HFFc6 (cell line): Measurements from ENCODE around the gene SSX4B. TPM values are rescaled to one million over a fixed set of nuclear protein-coding genes. Genes with fewer than 3 reads are reported as not detected.
"Not testable (repeated sequence)": the region's sequence is repeated elsewhere in the genome, so short reads cannot be mapped to it uniquely, and the experiment has no call there.

Experiments used
- DNase-seq: peaks from one replicate; pipeline ENCODE4 v3.0.0-alpha.2; 2018
- H3K27ac Mint-ChIP-seq: 2 replicates; pipeline ENCODE4 v1.8.0; 2020; ENCODE audit warnings: mild to moderate bottlenecking, mixed read lengths
- H3K27me3 Mint-ChIP-seq: 2 replicates; pipeline ENCODE4 v1.8.0; 2021; ENCODE audit warnings: mild to moderate bottlenecking, moderate library complexity, mixed read lengths; ENCODE audit not compliant: insufficient read depth
- H3K36me3 Mint-ChIP-seq: 2 replicates; pipeline ENCODE4 v1.8.0; 2021; ENCODE audit warnings: low read depth, mixed read lengths
- H3K4me1 Mint-ChIP-seq: 2 replicates; pipeline ENCODE4 v1.8.0; 2020; ENCODE audit warnings: low read depth, mixed read lengths
- H3K4me3 Mint-ChIP-seq: 2 replicates; pipeline ENCODE4 v1.8.0; 2020; ENCODE audit warnings: mild to moderate bottlenecking, moderate library complexity, mixed read lengths
- H3K9me3 Mint-ChIP-seq: 2 replicates; pipeline ENCODE4 v1.8.0; 2020; ENCODE audit warnings: mild to moderate bottlenecking, mixed read lengths
- long read RNA-seq: library from polyadenylated mRNA; unstranded; transcript quantifications from one replicate; pipeline ENCODE4 v2.0.0, GENCODE V29; 2019
- total RNA-seq, 6 experiments: library from RNA; stranded (reverse); fragmentation: NEBNext Ultra II Directional; extraction: Animal tissue kit (Norgen Biotek cat#: 25700); gene quantifications; 2 replicates in 1 of 6; 3 replicates in 5 of 6; pipeline ENCODE4 v1.2.3, GENCODE V29; 2021
- TF ChIP-seq, protein P1 (sequence below): fragments of 200-600 bp; sonication (generic); IDR thresholded peaks from 2 replicates; pipeline ENCODE4 v1.5.0; 2021; ENCODE audit warnings: antibody characterized with exemption, mild to moderate bottlenecking

Gene SSX4B, protein sequence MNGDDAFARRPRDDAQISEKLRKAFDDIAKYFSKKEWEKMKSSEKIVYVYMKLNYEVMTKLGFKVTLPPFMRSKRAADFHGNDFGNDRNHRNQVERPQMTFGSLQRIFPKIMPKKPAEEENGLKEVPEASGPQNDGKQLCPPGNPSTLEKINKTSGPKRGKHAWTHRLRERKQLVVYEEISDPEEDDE
- not detected for total RNA-seq
- long read RNA-seq, result 0 reads

DNA sequence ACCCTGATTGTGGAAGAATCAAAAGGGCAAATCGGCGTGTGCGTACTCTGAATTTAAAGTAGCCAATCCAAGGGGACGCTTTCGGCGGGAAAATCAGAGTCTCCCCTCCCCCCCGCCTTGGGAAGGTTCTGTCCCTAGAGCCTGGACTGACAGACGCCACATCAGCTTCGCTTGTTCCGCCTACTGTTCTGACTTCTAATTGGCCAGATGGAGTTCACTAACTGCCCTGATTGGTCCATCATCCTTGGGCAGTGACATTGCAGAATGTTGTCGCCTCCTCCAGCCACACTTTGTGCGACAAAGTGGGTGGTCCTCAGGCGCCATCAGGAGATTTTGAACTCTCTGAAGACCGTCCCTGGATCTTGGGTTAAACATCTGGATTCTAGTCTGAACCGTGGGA, at the start of gene SSX4B:
TSS of gene SSX4B (minus strand) at position 101 of the 400 bp plus-strand sequence. CDS start 588 bp downstream, outside the sequence.
- H3K9me3 Mint-ChIP-seq, H3K27me3 Mint-ChIP-seq, H3K36me3 Mint-ChIP-seq, H3K4me1 Mint-ChIP-seq, DNase-seq, H3K27ac Mint-ChIP-seq, H3K4me3 Mint-ChIP-seq: not testable (repeated sequence)

DNA sequence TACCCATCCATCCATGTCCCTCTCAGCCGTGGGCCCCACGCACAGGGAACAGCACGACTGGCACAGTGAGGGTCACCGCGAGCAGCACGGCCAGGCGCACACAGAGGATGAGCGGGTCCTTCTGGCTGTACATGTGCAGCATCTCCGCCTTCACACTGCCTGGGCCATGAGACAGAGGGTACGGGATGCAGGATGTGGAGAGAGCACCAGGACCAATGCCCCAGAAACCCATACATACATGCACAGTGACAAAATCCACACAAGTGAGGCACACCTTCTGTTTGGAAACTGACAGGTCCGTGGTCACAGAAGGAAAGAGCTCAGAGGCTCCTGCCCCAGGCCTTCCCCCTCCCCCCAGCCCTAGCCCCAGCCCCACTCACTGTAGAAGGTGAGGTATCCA, 48.8 kb upstream of the SSX4B start:
- no peaks in the 10 kb centered on the region; the same call in none of the 2 replicates for H3K27me3 Mint-ChIP-seq
- no peaks in the 10 kb centered on the region for H3K9me3 Mint-ChIP-seq
- TF ChIP-seq, protein P1, sequence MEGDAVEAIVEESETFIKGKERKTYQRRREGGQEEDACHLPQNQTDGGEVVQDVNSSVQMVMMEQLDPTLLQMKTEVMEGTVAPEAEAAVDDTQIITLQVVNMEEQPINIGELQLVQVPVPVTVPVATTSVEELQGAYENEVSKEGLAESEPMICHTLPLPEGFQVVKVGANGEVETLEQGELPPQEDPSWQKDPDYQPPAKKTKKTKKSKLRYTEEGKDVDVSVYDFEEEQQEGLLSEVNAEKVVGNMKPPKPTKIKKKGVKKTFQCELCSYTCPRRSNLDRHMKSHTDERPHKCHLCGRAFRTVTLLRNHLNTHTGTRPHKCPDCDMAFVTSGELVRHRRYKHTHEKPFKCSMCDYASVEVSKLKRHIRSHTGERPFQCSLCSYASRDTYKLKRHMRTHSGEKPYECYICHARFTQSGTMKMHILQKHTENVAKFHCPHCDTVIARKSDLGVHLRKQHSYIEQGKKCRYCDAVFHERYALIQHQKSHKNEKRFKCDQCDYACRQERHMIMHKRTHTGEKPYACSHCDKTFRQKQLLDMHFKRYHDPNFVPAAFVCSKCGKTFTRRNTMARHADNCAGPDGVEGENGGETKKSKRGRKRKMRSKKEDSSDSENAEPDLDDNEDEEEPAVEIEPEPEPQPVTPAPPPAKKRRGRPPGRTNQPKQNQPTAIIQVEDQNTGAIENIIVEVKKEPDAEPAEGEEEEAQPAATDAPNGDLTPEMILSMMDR, result no peak
- DNase-seq, result no peak
- peaks cover 8% of the 10 kb centered on the region for H3K4me1 Mint-ChIP-seq
- H3K4me3 Mint-ChIP-seq, result no peak overlapping the region
- H3K36me3 Mint-ChIP-seq, result no peaks in the 10 kb centered on the region
- H3K27ac Mint-ChIP-seq, result no peak overlapping the region

DNA sequence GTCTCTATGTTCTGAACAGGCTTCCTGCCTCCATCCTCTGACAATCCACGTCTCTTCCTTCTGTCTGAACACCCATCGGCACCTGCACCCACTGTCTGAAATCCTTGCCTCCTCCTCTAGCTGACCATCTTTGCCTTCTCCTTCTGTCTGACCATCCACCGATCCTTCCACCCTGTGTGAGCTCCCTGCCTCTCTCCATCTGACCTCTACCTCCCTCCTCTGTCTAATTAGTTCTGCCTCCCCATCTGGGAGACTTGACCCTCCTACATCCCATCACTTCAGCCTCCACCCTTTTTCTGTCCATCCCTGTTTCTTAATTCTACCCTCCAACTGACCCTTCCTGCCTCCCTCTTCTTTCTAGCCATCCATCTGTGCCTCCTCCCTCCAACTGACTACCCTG, 48.3 kb upstream of the SSX4B start:
- DNase-seq, result no peak
- no peak overlapping the region for H3K27ac Mint-ChIP-seq
- H3K4me3 Mint-ChIP-seq, result no peak overlapping the region
- TF ChIP-seq, protein P1, result no peak
- peaks cover 3% of the 10 kb centered on the region for H3K4me1 Mint-ChIP-seq
- H3K27me3 Mint-ChIP-seq, result no peaks in the 10 kb centered on the region; the same call in none of the 2 replicates
- no peaks in the 10 kb centered on the region for H3K9me3 Mint-ChIP-seq
- H3K36me3 Mint-ChIP-seq, result no peaks in the 10 kb centered on the region

DNA sequence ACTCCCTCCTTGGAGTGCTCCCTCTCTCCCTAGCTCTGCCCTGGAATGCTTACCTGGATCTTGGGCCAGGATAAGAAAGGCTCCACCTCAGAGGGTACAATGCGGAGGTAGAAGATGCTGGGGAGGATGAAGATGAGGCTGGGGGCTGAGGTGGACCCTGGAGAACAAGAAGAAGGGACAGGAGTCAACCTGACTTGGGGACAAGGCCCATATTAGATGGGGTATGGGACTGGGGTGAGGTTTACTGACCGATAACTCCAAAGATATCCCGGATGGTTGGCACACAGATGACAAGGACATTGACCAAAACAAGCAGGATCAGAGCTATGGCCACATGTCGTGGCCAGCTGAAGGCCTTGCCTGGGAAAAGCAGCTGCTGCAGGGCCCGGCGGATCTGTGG, 47.7 kb upstream of the SSX4B start:
- no peaks in the 10 kb centered on the region for H3K36me3 Mint-ChIP-seq
- H3K9me3 Mint-ChIP-seq, result no peaks in the 10 kb centered on the region
- H3K27ac Mint-ChIP-seq, result no peak overlapping the region
- H3K27me3 Mint-ChIP-seq, result no peaks in the 10 kb centered on the region; the same call in none of the 2 replicates
- no peak for DNase-seq
- H3K4me3 Mint-ChIP-seq, result no peak overlapping the region
- TF ChIP-seq, protein P1, result no peak
- no peaks in the 10 kb centered on the region for H3K4me1 Mint-ChIP-seq

DNA sequence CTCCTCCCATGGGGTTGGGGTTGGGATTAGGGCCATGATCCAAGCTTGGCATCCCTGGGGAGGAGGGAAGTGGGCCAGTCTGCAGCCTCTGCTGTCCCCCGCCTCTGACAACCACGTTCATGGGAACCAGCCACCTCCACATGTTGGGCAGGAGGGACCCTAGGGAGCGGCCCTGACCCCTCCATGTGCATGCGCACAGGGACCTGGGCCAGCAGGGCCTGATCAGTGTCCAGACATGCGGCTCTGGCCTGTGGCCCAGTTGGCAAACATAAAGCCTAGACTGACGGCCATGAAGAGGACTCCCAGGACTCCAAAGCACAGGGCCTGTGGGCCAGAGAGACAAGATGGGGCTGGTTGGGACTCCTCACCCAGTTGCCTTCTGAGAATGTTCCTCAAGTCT, 47.0 kb upstream of the SSX4B start:
- Mint-ChIP-seq H3K4me1 (no peaks in the 10 kb centered on the region), H3K36me3 (no peaks in the 10 kb centered on the region), H3K27ac (no peak overlapping the region), H3K4me3 (no peak overlapping the region), H3K27me3 (no peaks in the 10 kb centered on the region; the same call in none of the 2 replicates), H3K9me3 (no peaks in the 10 kb centered on the region)
- DNase-seq, result no peak
- TF ChIP-seq, protein P1, result no peak

DNA sequence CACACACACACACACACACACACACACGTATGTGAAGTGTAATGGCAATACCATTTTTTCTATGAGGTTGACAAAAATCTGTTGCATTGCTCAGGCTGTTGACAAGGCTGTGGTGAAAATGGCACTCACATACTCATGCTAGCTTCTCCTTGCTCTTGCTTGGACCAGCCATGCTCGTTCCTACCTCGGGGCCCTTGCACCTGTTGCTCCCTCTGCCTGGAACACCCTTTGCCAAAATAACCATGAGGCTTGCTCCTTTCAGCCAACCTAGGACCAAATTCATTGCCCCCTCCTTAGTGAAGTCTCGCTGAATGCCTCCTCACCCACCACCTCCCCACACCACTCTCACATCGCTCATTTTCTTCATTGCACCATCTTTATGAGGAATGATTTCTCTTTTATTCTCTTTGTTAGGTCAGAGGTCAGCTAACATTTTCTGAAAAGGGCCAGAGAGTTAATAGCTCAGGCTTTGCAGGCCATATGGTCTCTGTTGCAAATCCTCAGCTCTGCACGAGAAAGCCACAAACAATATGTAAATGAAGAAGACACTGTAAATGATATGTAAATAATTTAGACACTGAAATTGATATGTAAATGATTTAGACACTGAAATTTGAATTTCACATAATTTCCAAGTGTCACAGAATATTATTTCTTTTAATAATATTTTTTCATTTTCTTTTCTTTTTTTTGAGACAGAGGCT, 45.0 kb upstream of the SSX4B start:
- no peak for DNase-seq
- Mint-ChIP-seq H3K27ac (no peak overlapping the region), H3K27me3 (no peaks in the 10 kb centered on the region; the same call in none of the 2 replicates), H3K9me3 (no peaks in the 10 kb centered on the region), H3K36me3 (no peaks in the 10 kb centered on the region), H3K4me1 (no peaks in the 10 kb centered on the region), H3K4me3 (no peak overlapping the region)
- TF ChIP-seq, protein P1, result no peak
